A673 (cell line): ENCODE data around the gene CCDC126. TPM values are rescaled to one million over a fixed set of nuclear protein-coding genes. Genes with fewer than 3 reads are reported as not detected.

Experiments used
- BruUV-seq: library from RNA; stranded (reverse); fragments of 400-500 nt; replicated peaks from 2 replicates; lab custom pipeline; 2021; lab: Mats Ljungman, UMichigan
- CTCF ChIA-PET: fragments of 300-600 bp; sonication (Branson Sonifier 250); formaldehyde crosslinking; loops from one replicate; lab custom pipeline; 2022; ENCODE audit warnings: antibody characterized with exemption; lab: Charles Lee
- POLR2A ChIA-PET: fragments of 300-600 bp; sonication (Branson Sonifier 250); formaldehyde crosslinking; loops from one replicate; lab custom pipeline; 2022; ENCODE audit warnings: antibody characterized with exemption; ENCODE audit not compliant: low non-redundant PET; lab: Charles Lee
- DNase-seq: peaks from one replicate; pipeline ENCODE4 v3.0.0-alpha.2; 2015; ENCODE audit warnings: low spot score
- H3K27ac ChIP-seq: fragments of 200-600 bp; sonication (generic); 2 replicates; pipeline ENCODE4 v1.5.1; 2016; ENCODE audit warnings: mixed run types, low read depth, mild to moderate bottlenecking, mixed read lengths, antibody characterized with exemption, low read length; ENCODE audit not compliant: poor library complexity, severe bottlenecking
- H3K27me3 ChIP-seq: fragments of 200-600 bp; sonication (generic); replicated peaks from 2 replicates; pipeline ENCODE4 v1.6.1; 2017; ENCODE audit warnings: mixed run types, low read depth, mild to moderate bottlenecking, mixed read lengths, antibody characterized with exemption, low read length; ENCODE audit not compliant: insufficient read depth, poor library complexity
- H3K36me3 ChIP-seq: fragments of 200-600 bp; sonication (generic); 2 replicates; pipeline ENCODE4 v1.6.1; 2016; ENCODE audit warnings: mixed run types, mild to moderate bottlenecking, mixed read lengths, antibody characterized with exemption, low read length; ENCODE audit not compliant: insufficient read depth, poor library complexity, severe bottlenecking
- H3K4me1 ChIP-seq: fragments of 200-600 bp; sonication (generic); 2 replicates; pipeline ENCODE4 v1.6.1; 2017; ENCODE audit warnings: mixed run types, mild to moderate bottlenecking, mixed read lengths, antibody characterized with exemption, low read length; ENCODE audit not compliant: insufficient read depth, poor library complexity, severe bottlenecking
- H3K4me3 ChIP-seq: fragments of 200-600 bp; sonication (generic); 2 replicates; pipeline ENCODE4 v1.5.1; 2016; ENCODE audit warnings: low read depth, mixed run types, mild to moderate bottlenecking, mixed read lengths, low read length; ENCODE audit not compliant: poor library complexity, severe bottlenecking
- H3K9me3 ChIP-seq: fragments of 200-600 bp; sonication (generic); 2 replicates; pipeline ENCODE4 v1.6.1; 2016; ENCODE audit warnings: mixed run types, low read depth, mild to moderate bottlenecking, mixed read lengths, antibody characterized with exemption, low read length; ENCODE audit not compliant: poor library complexity, severe bottlenecking
- CTCF ChIP-seq: fragments of 300-800, 200-600 bp; sonication (generic); conservative IDR thresholded peaks from 2 replicates; pipeline ENCODE4 v1.5.1; 2017; ENCODE audit warnings: low read depth, mild to moderate bottlenecking, antibody characterized with exemption, low read length, moderate library complexity, mixed read lengths
- EZH2 ChIP-seq: fragments of 200-600 bp; sonication (generic); IDR thresholded peaks from 2 replicates; pipeline ENCODE4 v1.6.1; 2017; ENCODE audit warnings: borderline replicate concordance, low read depth, mild to moderate bottlenecking, mixed read lengths, antibody characterized with exemption, low read length; ENCODE audit not compliant: poor library complexity, severe bottlenecking
- intact Hi-C: fragments of 100-400 bp; cut with micrococcal nuclease; formaldehyde crosslinking; loops from one replicate; pipeline ENCODE4 v1.10.0; 2022; ENCODE audit not compliant: unreplicated experiment
- total RNA-seq: library from RNA; stranded (reverse); gene quantifications from 2 replicates; pipeline ENCODE4 v1.2.3, GENCODE V29; 2021

Gene CCDC126
- total RNA-seq, 1 experiment from 2014 or later: 7.4 TPM

GRCh38 chr7:23586159-23586558, 11.0 kb upstream of the CCDC126 start:
- no peaks in the 10 kb centered on the region for H3K27me3 ChIP-seq
- intact Hi-C loops: no loop called here
- CTCF ChIA-PET: interaction anchor here (0.7 kb wide), 1 partner anchor 113 kb away, joined by 3 read pairs; no protein-coding TSS in a partner anchor
- no peak overlapping the region for H3K4me3 ChIP-seq
- H3K4me1 ChIP-seq: no peaks in the 10 kb centered on the region
- no peak overlapping the region for H3K27ac ChIP-seq
- no TSS peak for BruUV-seq
- DNase-seq: no peak
- H3K9me3 ChIP-seq: no peaks in the 10 kb centered on the region
- TF ChIP-seq CTCF (no peak), EZH2 (no peak)
- H3K36me3 ChIP-seq: no peaks in the 10 kb centered on the region
- POLR2A ChIA-PET: no interaction called here

- intact Hi-C loops: no loop called here
- Histone ChIP-seq H3K9me3 (no peaks in the 10 kb centered on the region), H3K36me3 (no peaks in the 10 kb centered on the region), H3K4me1 (no peaks in the 10 kb centered on the region), H3K27ac (no peak overlapping the region), H3K27me3 (no peaks in the 10 kb centered on the region), H3K4me3 (no peak overlapping the region)
- DNase-seq: no peak
- POLR2A ChIA-PET: interaction anchor here (0.6 kb wide), 1 partner anchor 447 kb away, joined by 3 read pairs; no protein-coding TSS in a partner anchor
- TF ChIP-seq EZH2: no peak
- no peak for TF ChIP-seq CTCF
- CTCF ChIA-PET: no interaction called here
- BruUV-seq: no TSS peak
Measured at GRCh38 chr7:23590529-23590928, 6.7 kb upstream of the CCDC126 start.

- intact Hi-C loops: no loop called here
- ChIA-PET POLR2A (no interaction called here), CTCF (no interaction called here)
- BruUV-seq: no TSS peak
- H3K27me3 ChIP-seq: no peaks in the 10 kb centered on the region
- H3K27ac ChIP-seq: no peak overlapping the region
- no peaks in the 10 kb centered on the region for H3K9me3 ChIP-seq
- H3K4me1 ChIP-seq: no peaks in the 10 kb centered on the region
- H3K4me3 ChIP-seq: no peak overlapping the region
- no peaks in the 10 kb centered on the region for H3K36me3 ChIP-seq
- TF ChIP-seq EZH2: no peak
- no peak for TF ChIP-seq CTCF
- DNase-seq: peak; percentile 14
Measured at GRCh38 chr7:23593706-23594105, 3.5 kb upstream of the CCDC126 start.
